Glutamatergic neuron (in vitro differentiated cells): ENCODE data around the gene KIAA1671. TPM values are rescaled to one million over a fixed set of nuclear protein-coding genes. Genes with fewer than 3 reads are reported as not detected.

Source experiments
- DNase-seq: peaks from one replicate; pipeline ENCODE4 v3.0.0; 2022
- H3K27ac Mint-ChIP-seq: one replicate; pipeline ENCODE4 v1.8.0; 2020; ENCODE audit warnings: mild to moderate bottlenecking, mixed read lengths, inconsistent platforms; ENCODE audit not compliant: unreplicated experiment
- H3K27me3 Mint-ChIP-seq: one replicate; pipeline ENCODE4 v1.8.0; 2020; ENCODE audit warnings: mild to moderate bottlenecking, moderate library complexity, mixed read lengths, inconsistent platforms; ENCODE audit not compliant: unreplicated experiment
- H3K36me3 Mint-ChIP-seq: one replicate; pipeline ENCODE4 v1.8.0; 2020; ENCODE audit warnings: mild to moderate bottlenecking, mixed read lengths, inconsistent platforms; ENCODE audit not compliant: unreplicated experiment
- H3K4me1 Mint-ChIP-seq: one replicate; pipeline ENCODE4 v1.8.0; 2020; ENCODE audit warnings: mild to moderate bottlenecking, low read depth, mixed read lengths, inconsistent platforms; ENCODE audit not compliant: unreplicated experiment
- H3K4me3 Mint-ChIP-seq: one replicate; pipeline ENCODE4 v1.8.0; 2020; ENCODE audit warnings: mild to moderate bottlenecking, mixed read lengths, inconsistent platforms; ENCODE audit not compliant: unreplicated experiment
- H3K9me3 Mint-ChIP-seq: one replicate; pipeline ENCODE4 v1.8.0; 2020; ENCODE audit warnings: mild to moderate bottlenecking, moderate library complexity, mixed read lengths, inconsistent platforms; ENCODE audit not compliant: unreplicated experiment
- total RNA-seq: library from RNA; stranded (reverse); fragmentation: NEBNext Ultra II Directional; extraction: Animal tissue kit (Norgen Biotek cat#: 25700); gene quantifications from one replicate; pipeline ENCODE4 v1.2.1, GENCODE V29; 2021; ENCODE audit not compliant: unreplicated experiment
- TF ChIP-seq, protein P1 (sequence below): fragments of 200-600 bp; sonication (generic); IDR thresholded peaks from one replicate; pipeline ENCODE4 v1.5.0; 2021; ENCODE audit not compliant: partially characterized antibody, unreplicated experiment

KIAA1671 gene
- total RNA-seq, 1 donor from 2014 or later = 15.3 TPM

DNA sequence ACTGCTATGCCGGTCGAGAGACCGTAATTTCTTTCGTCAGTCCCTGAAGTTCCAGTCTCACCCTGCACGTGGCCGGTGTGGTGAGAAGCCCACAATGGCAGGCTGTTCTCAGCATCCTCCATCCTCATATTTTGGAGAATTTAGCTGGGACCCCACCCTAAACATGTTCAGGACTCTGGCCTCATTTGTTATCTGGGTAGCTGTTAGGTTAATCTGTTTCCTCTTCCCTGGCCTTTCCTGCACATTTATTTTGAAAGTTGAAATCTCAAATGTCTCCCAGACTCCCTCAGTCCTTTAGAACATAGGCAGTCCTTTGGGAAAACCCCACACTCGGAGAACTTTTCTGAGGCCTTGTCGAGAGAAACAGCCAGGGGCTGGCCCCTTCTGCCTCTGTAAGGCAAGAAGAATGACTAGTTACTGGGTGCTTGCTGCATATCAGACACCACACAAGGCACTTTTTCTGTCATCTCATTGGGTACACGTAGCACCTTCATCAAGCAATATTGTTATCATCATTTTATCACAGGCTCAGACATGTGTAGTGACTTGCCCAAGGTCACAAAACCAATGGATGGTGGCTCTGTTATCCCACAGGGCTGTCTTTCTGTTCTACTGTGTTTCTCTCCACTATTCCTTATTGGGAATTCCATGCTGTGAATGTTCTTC lies 137.8 kb downstream of the KIAA1671 start:
- peaks cover 13% of the 10 kb centered on the region for H3K9me3 Mint-ChIP-seq
- H3K36me3 Mint-ChIP-seq = peaks cover 6% of the 10 kb centered on the region
- H3K4me3 Mint-ChIP-seq = no peak overlapping the region
- TF ChIP-seq, protein P1, sequence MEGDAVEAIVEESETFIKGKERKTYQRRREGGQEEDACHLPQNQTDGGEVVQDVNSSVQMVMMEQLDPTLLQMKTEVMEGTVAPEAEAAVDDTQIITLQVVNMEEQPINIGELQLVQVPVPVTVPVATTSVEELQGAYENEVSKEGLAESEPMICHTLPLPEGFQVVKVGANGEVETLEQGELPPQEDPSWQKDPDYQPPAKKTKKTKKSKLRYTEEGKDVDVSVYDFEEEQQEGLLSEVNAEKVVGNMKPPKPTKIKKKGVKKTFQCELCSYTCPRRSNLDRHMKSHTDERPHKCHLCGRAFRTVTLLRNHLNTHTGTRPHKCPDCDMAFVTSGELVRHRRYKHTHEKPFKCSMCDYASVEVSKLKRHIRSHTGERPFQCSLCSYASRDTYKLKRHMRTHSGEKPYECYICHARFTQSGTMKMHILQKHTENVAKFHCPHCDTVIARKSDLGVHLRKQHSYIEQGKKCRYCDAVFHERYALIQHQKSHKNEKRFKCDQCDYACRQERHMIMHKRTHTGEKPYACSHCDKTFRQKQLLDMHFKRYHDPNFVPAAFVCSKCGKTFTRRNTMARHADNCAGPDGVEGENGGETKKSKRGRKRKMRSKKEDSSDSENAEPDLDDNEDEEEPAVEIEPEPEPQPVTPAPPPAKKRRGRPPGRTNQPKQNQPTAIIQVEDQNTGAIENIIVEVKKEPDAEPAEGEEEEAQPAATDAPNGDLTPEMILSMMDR = no peak
- H3K27me3 Mint-ChIP-seq = peaks cover 18% of the 10 kb centered on the region
- peaks cover 30% of the 10 kb centered on the region for H3K4me1 Mint-ChIP-seq
- DNase-seq = no peak
- H3K27ac Mint-ChIP-seq = no peak overlapping the region

DNA sequence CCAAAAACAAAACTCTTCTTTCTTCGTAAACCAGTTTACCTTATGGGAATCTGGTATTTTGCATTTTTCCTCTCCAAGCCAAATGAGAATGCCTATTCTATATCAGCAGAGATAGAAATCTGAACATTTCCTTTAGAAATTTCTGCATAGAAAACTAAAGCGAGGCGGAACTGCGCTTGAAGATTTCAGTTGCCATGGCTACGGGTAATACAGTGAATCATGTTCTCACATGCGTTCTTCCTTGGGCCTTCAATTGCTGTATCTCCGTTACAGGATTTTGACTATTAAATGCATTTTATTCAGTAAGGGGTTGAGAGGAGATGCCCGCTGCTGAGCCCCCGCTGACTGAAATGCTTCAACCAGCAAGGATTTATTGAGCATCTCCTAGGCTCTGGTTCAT lies 138.9 kb downstream of the KIAA1671 start:
- TF ChIP-seq, protein P1 = no peak
- Mint-ChIP-seq H3K4me3 (no peak overlapping the region), H3K27ac (no peak overlapping the region), H3K27me3 (peaks cover 13% of the 10 kb centered on the region), H3K4me1 (peaks cover 29% of the 10 kb centered on the region), H3K9me3 (peaks cover 9% of the 10 kb centered on the region), H3K36me3 (peaks cover 6% of the 10 kb centered on the region)
- no peak for DNase-seq

DNA sequence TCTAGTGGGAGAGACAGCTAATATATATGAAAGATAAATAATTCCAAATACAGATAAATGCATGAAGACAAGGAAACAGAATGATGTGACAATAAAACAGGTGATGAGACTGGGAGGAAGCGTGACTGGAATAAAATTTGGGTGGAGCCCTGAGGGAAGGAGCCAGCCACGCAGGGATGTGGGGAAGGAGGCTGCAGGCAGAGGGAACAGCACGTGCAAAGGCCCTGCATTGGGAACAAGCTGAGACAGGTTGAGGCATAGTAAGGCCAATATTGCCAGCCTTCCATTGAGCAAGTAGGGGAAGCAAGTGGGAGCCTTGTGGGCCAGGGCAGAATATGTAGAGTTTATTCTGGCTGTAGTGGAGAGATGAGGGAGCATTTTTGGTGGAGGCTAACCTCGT lies 139.6 kb downstream of the KIAA1671 start:
- H3K36me3 Mint-ChIP-seq = peaks cover 6% of the 10 kb centered on the region
- peaks cover 7% of the 10 kb centered on the region for H3K27me3 Mint-ChIP-seq
- H3K4me1 Mint-ChIP-seq = peaks cover 28% of the 10 kb centered on the region
- H3K9me3 Mint-ChIP-seq = peaks cover 6% of the 10 kb centered on the region
- H3K27ac Mint-ChIP-seq = no peak overlapping the region
- H3K4me3 Mint-ChIP-seq = no peak overlapping the region
- TF ChIP-seq, protein P1 = no peak
- DNase-seq = no peak

DNA sequence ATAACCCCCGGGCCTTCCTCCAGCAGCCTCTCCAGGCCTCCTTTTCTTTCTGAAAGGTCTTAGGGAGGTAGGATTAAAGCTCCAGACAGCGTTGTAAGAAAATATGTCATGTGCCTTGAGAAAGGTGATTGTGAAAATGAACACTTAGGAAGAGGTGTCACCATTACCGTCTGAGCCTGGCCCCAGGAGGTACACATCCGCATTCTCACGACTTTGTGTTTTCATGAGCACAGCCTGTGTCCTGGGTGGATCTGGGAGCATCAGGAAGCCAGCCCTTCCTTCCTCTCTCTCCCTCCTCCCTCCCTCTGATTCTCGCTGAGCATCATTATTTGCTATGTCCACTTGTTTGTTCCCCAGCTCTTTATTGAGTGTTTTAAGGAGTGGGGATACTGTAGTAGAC lies 142.1 kb downstream of the KIAA1671 start:
- Mint-ChIP-seq H3K36me3 (peaks cover 6% of the 10 kb centered on the region), H3K4me1 (peaks cover 23% of the 10 kb centered on the region), H3K27ac (no peak overlapping the region), H3K27me3 (peaks cover 6% of the 10 kb centered on the region), H3K4me3 (no peak overlapping the region), H3K9me3 (peaks cover 3% of the 10 kb centered on the region)
- TF ChIP-seq, protein P1 = no peak
- DNase-seq = no peak

DNA sequence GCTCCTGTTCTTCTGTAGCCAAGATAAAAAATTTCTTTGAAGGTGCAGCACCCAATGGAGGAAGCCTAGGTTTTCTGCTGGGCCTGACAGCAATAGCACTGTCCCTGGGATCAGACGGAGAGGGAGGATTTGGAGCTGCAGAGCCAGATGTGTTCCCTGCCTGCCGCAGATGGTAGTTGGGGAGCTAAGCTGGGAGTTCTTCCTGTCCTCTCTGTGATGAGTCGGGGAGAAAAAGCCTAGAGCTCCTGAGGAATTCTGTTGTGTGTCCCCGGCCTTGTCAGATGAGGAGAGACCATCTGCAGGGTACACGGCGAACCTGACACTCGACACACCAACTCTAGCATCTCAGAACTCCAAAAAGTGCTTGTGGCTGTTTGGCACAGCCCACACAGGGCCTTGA lies 143.4 kb downstream of the KIAA1671 start:
- H3K9me3 Mint-ChIP-seq = peaks cover 3% of the 10 kb centered on the region
- H3K4me1 Mint-ChIP-seq = peaks cover 21% of the 10 kb centered on the region
- no peak overlapping the region for H3K4me3 Mint-ChIP-seq
- TF ChIP-seq, protein P1 = no peak
- H3K36me3 Mint-ChIP-seq = peaks cover 6% of the 10 kb centered on the region
- peak overlapping the region; percentile 45 for H3K27ac Mint-ChIP-seq
- no peak for DNase-seq
- peaks cover 6% of the 10 kb centered on the region for H3K27me3 Mint-ChIP-seq
